Stimulated activated naive CD8-positive, alpha-beta T cell treated with anti-CD3 and anti-CD28 coated beads, Interleukin-15, amount 100 ng/mL, for 72 hours (primary cell): Measurements from ENCODE around the gene ITIH6.
"Not testable (repeated sequence)": the region's sequence is repeated elsewhere in the genome, so short reads cannot be mapped to it uniquely, and the experiment has no call there.

Source experiments
- ATAC-seq: fragments of 150-1000 bp; cut with Tn5 transposase; 2 replicates; pipeline ENCODE4 v1.10.0; 2021; ENCODE audit warnings: mild to moderate bottlenecking, moderate library complexity
- DNase-seq, 2 donors: peaks; one replicate each; pipeline ENCODE4 v3.0.0; 2021 to 2022
- H3K27ac Mint-ChIP-seq, 2 donors: one replicate each; pipeline ENCODE4 v1.8.0; 2022; ENCODE audit warnings: mild to moderate bottlenecking in 2 of 2, mixed read lengths in 2 of 2, moderate library complexity in 2 of 2
- H3K27me3 Mint-ChIP-seq: one replicate; pipeline ENCODE4 v1.8.0; 2022; ENCODE audit warnings: mixed read lengths
- H3K4me1 Mint-ChIP-seq: one replicate; pipeline ENCODE4 v1.8.0; 2022; ENCODE audit warnings: mild to moderate bottlenecking, mixed read lengths
- H3K4me3 Mint-ChIP-seq, 2 donors: one replicate each; pipeline ENCODE4 v1.8.0; 2022; ENCODE audit warnings: mild to moderate bottlenecking in 2 of 2, mixed read lengths in 2 of 2, moderate library complexity in 1 of 2
- H3K9me3 Mint-ChIP-seq, 2 donors: one replicate each; pipeline ENCODE4 v1.8.0; 2022; ENCODE audit warnings: mixed read lengths in 2 of 2

ITIH6 gene, protein sequence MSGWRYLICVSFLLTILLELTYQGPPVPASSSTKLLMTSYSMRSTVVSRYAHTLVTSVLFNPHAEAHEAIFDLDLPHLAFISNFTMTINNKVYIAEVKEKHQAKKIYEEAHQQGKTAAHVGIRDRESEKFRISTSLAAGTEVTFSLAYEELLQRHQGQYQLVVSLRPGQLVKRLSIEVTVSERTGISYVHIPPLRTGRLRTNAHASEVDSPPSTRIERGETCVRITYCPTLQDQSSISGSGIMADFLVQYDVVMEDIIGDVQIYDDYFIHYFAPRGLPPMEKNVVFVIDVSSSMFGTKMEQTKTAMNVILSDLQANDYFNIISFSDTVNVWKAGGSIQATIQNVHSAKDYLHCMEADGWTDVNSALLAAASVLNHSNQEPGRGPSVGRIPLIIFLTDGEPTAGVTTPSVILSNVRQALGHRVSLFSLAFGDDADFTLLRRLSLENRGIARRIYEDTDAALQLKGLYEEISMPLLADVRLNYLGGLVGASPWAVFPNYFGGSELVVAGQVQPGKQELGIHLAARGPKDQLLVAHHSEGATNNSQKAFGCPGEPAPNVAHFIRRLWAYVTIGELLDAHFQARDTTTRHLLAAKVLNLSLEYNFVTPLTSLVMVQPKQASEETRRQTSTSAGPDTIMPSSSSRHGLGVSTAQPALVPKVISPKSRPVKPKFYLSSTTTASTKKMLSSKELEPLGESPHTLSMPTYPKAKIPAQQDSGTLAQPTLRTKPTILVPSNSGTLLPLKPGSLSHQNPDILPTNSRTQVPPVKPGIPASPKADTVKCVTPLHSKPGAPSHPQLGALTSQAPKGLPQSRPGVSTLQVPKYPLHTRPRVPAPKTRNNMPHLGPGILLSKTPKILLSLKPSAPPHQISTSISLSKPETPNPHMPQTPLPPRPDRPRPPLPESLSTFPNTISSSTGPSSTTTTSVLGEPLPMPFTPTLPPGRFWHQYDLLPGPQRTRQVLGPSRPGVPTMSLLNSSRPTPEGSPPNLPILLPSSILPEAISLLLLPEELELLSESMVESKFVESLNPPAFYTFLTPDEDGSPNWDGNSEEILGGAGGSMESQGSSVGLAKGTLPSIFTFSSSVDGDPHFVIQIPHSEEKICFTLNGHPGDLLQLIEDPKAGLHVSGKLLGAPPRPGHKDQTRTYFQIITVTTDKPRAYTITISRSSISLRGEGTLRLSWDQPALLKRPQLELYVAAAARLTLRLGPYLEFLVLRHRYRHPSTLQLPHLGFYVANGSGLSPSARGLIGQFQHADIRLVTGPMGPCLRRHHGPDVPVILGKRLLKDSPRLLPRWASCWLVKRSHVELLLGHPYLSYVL

DNA sequence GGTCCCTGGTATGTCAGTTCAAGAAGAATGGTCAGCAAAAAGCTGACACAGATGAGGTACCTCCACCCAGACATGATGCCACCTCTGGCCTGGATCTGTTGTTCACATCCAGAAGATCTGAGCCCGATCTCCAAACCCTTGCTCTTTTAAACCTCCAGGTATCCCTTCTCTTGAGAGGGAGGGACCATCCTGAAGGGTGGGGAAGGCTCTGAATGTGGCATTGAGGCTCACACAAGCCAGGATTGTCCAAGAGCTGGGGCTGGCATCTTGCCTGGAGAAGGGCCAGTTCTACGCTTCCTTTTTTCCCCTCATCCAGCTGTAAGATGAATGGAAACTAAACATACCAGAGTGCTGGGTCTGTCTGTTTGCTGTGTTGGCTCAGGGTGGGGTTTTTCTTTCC, at the start of gene ITIH6:
ITIH6 (minus strand) TSS at position 119 of the 400 bp plus-strand sequence; CDS start at position 74, 45 bp downstream.
- Mint-ChIP-seq H3K27me3 (no peaks in the 10 kb centered on the region), H3K4me3 (no peak within 1 kb of the TSS), H3K4me1 (no peaks in the 10 kb centered on the region), H3K27ac (no peak within 1 kb of the TSS), H3K9me3 (no peaks in the 10 kb centered on the region)
- no peak for DNase-seq
- ATAC-seq: no peak

DNA sequence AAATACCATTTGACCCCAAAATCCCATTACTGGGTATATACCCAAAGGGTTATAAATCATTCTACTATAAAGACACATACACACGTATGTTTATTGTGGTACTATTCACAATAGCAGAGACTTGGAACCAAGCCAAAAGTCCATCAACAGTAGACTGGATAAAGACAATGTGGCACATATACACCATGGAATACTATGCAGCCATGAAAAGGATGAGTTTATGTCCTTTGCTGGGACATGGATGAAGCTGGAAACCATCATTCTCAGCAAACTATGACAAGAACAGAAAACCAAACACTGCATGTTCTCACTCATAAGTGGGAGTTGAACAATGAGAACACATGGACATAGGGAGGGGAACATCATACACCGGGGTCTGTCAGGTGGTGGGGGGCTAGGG, 49.6 kb upstream of the ITIH6 start:
- H3K27me3 Mint-ChIP-seq, H3K4me3 Mint-ChIP-seq, DNase-seq, H3K4me1 Mint-ChIP-seq, H3K9me3 Mint-ChIP-seq, H3K27ac Mint-ChIP-seq, ATAC-seq: not testable (repeated sequence)

DNA sequence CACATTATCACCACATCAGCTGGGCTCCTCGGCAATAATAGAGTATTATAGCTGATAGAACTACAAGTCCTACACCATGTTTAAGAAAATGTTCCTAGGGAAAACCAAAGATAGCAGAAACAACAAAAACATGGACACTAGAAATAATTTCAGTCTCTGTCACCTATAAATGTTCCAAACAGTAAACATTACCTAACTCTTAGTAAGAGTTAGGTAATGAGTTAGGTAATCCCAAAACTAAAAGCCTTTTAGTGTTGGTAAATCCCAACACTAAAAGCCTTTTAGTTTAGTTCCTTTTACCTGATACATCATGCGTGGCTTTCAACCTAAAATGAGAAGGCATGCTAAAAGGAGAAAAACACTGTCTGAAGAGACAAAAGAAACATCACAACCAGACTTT, 45.0 kb upstream of the ITIH6 start:
- H3K9me3 Mint-ChIP-seq: no peaks in the 10 kb centered on the region
- ATAC-seq: no peak
- no peaks in the 10 kb centered on the region for H3K4me1 Mint-ChIP-seq
- no peak overlapping the region for H3K27ac Mint-ChIP-seq
- H3K4me3 Mint-ChIP-seq: no peak overlapping the region
- H3K27me3 Mint-ChIP-seq: no peaks in the 10 kb centered on the region
- no peak for DNase-seq

DNA sequence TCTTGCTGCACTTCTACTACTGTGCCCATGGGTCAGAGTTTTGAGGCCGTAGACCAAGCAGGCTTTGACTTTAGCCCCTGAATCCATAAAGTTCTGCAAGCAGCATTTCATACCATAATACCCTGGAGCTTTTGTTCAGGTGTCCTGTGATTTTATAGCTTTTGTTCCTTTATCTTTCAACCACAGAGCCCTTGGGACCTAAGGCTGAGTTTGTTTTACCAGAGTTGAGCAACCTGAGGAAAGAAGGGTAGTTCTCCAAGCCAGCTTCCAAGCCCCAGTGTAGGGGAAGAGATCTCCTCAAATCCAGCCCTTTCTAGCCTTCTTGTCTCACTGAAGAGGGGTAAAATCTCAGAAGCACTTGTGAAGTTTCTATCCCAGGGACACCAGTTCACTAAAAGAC, 44.6 kb upstream of the ITIH6 start:
- ATAC-seq: no peak
- H3K27ac Mint-ChIP-seq: no peak overlapping the region
- no peaks in the 10 kb centered on the region for H3K4me1 Mint-ChIP-seq
- no peak overlapping the region for H3K4me3 Mint-ChIP-seq
- H3K27me3 Mint-ChIP-seq: no peaks in the 10 kb centered on the region
- no peak for DNase-seq
- H3K9me3 Mint-ChIP-seq: no peaks in the 10 kb centered on the region

DNA sequence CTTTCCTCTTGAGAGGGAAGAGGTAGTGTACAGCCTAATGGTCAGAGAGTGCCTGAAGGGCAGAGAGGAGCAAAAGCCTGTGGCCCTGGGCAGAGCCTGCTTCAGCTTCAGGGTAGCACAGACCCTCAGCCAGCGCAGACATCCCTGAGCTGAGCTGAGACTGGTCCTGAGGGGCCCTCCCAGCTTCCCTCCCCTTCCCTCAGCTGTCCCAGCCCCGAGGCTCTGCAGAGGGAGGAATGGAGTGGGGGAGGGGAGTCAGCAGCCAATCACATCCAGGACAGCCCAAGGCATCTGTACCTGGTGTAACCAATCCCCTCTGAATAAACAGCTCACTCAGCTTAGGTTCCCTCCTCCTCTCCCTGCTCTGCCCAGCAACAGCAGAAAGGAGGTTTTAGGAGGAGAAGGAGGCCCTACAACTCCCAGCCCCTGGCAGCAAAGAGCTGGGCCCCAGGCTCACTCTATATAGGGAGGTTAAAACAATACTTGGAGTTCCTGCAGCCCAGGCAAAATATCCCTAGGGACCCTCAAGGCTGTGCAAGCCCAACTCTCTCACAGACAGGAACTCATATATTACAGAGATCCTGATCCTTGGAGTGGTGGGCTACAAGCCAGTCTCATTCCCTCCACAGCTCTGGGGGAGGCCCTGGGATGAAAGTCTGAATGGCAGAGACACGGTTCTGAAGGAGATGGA, 43.3 kb upstream of the ITIH6 start:
- not testable (repeated sequence) for H3K27ac Mint-ChIP-seq, ATAC-seq, H3K4me3 Mint-ChIP-seq, H3K4me1 Mint-ChIP-seq, H3K27me3 Mint-ChIP-seq, H3K9me3 Mint-ChIP-seq, DNase-seq

DNA sequence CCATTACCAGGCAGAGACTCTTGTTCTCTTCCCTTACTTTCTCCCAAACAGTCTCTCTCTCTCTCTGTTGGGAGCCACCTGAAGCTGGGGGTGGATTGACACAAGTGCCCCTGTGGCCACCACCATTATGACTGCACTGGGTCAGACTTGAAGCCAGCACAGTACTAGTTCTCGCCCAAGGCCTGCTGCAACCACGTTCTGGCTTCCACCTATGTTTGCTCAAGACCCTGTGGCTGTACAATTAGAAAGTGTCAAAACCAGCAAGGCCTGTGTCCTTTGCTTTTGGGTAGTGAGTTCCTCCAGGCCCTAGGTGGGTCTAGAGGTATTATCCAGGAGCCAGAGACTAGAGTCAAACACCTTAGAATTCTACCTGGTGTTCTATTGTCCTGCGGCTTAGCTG, 40.5 kb upstream of the ITIH6 start:
- Mint-ChIP-seq H3K9me3 (no peaks in the 10 kb centered on the region), H3K27me3 (no peaks in the 10 kb centered on the region)

DNA sequence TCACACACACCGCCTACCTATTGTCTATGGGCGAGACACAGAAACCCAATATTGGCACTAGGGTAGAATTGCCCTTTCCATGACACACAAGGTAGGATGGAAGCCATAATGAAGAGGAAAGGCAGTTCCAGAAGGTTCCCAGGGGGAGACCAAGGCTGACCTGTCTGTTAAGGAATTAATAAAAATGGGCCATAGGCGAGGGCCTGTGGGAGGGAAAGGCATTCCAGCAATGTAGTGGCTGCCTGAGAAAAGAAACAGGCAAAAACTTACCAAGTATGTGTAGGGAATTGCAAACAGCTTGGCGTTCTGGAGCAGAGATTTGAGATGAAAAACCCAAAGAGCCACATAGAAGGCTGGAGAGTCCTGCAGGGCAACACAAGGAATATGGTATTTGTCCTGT, 28.5 kb upstream of the ITIH6 start:
- ATAC-seq (no peak), DNase-seq (no peak)
- Mint-ChIP-seq H3K27ac (no peak overlapping the region), H3K4me1 (peaks cover 5% of the 10 kb centered on the region), H3K27me3 (no peaks in the 10 kb centered on the region), H3K4me3 (no peak overlapping the region), H3K9me3 (no peaks in the 10 kb centered on the region)

More for the DNA sequence above, 40.5 kb upstream of the ITIH6 start:
- DNase-seq (no peak), ATAC-seq (no peak)
- Mint-ChIP-seq H3K4me1 (no peaks in the 10 kb centered on the region), H3K4me3 (no peak overlapping the region), H3K27ac (no peak overlapping the region)

DNA sequence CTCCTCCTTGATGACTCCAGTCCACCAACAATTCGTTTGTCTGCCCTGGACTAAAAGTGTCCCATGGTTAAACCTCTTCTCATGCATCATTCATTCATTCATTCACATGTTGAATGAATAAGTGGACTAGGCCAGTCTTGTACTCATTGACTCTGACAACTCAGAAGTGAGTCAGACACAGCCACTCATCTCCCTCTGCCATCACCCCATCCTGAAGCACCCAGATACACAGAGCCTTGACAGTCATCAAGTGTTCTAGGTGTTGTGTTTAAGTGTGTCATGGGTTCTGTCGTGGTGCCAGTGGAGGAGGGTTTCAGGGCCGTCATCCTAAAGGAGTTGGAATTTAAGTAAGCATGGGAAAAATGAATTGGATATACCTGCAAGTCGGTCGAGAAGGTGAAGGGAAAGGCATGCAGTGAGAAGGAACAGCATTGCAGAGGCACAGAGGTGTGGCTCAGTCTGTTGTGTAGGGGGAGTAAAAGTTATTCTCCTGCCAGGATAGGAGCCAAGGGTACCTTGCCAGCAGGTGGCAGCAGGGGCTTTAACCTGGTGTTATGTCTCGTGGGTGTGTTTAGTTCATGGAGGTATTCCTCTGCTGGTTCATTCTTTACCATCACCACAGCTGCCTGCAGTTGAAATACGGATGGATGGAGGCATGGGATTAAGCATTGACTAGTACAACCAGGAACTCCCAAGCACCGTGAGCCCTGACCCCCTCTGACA, 27.8 kb upstream of the ITIH6 start:
- no peaks in the 10 kb centered on the region for H3K9me3 Mint-ChIP-seq
- ATAC-seq (peak; percentile 60), DNase-seq (peak in 1 of 2 donors; percentile 12)
- H3K27me3 Mint-ChIP-seq: no peaks in the 10 kb centered on the region
- H3K4me3 Mint-ChIP-seq: no peak overlapping the region
- peaks cover 5% of the 10 kb centered on the region for H3K4me1 Mint-ChIP-seq
- H3K27ac Mint-ChIP-seq: peak overlapping the region; percentile 27 to 83

DNA sequence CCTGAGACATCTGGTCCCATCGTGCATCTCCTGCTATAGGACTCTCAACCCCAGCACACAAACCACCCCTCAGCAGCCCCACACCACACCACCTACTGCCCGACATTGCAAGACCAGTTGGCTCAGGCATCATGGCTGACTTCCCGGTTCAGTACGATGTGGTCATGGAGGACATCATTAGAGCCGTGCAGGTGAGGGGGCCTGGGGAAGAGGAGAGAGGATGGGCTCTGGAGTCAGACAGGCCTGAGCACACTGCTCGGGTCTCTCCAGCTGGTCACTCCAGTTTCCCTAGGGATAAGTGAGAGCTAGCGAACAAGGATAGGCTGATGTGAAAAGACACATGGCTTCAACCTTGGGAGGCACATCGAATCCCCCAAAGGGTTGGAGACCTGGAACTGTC, 26.7 kb upstream of the ITIH6 start:
- Mint-ChIP-seq H3K27me3 (no peaks in the 10 kb centered on the region), H3K4me1 (peaks cover 5% of the 10 kb centered on the region), H3K27ac (no peak overlapping the region), H3K9me3 (no peaks in the 10 kb centered on the region), H3K4me3 (no peak overlapping the region)
- no peak for ATAC-seq
- no peak for DNase-seq

DNA sequence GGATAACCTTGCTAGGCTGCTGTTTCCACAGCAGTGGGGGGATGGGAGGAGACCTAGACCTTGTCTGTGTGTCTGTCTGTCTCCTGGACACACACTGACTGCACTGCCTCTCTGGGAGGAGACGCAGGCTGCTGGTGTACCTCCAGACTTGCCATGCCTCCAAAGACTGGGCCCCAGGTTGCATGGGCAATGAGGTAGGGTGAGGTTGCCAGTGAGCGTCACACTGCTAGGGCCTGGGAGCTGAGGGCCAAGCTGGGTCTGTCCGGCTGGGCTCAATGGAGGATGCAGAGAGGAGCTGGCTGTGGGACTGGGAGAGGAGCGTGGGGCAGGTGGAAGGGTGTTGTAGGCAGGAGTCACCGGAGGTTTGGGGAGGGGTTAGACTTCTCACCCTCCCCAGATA, 26.1 kb upstream of the ITIH6 start:
- Mint-ChIP-seq H3K27me3 (no peaks in the 10 kb centered on the region), H3K4me1 (peaks cover 5% of the 10 kb centered on the region), H3K27ac (peak overlapping the region in 1 of 2 donors; percentile 48)

DNA sequence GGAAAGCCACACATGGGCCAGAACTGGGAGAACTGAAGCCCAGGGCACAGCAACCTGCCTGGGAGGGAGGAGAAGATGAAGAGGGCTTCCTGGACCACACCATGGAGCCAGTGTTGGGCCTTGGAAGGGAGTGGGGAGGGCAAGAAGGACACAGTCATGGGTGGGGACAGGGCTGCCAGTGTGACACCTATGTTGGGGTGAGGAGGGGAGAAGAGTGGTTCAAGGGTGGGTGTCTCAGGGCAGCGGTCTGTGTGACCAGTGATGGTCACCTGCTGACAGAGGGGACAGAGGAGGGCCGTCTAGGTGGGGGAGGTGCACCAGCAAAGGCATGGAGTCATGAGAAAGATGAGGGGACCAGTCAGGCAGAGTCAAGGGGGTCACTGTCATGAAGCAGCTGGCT, 23.3 kb upstream of the ITIH6 start:
- ATAC-seq: no peak
- peaks cover 2% of the 10 kb centered on the region for H3K4me1 Mint-ChIP-seq

More for the DNA sequence above, 26.1 kb upstream of the ITIH6 start:
- no peak overlapping the region for H3K4me3 Mint-ChIP-seq
- no peak for DNase-seq
- no peaks in the 10 kb centered on the region for H3K9me3 Mint-ChIP-seq
- no peak for ATAC-seq

DNA sequence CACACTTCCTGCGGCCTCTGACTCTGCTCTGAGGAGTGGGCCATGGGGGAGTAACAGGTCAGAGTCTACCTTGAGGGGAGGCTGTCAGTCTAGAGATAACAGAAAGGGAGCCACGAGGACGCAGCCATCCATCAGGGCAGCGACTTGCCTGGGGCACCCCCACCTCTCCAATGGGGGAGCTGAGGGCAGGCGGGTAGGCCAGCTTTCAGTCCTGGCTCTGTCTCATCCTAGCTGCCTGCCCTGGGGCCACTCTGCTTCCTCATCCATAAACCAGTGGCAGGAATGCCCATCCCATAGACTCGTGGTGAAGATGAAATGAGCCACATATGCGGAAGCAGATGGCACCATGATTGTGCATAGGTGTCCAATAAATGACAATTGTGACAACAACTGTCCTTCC, 22.7 kb upstream of the ITIH6 start:
- no peaks in the 10 kb centered on the region for H3K27me3 Mint-ChIP-seq
- no peaks in the 10 kb centered on the region for H3K4me1 Mint-ChIP-seq
- H3K9me3 Mint-ChIP-seq: no peaks in the 10 kb centered on the region
- no peak for ATAC-seq
- no peak for DNase-seq
- no peak overlapping the region for H3K4me3 Mint-ChIP-seq
- no peak overlapping the region for H3K27ac Mint-ChIP-seq

More for the DNA sequence above, 23.3 kb upstream of the ITIH6 start:
- Mint-ChIP-seq H3K27ac (no peak overlapping the region), H3K9me3 (no peaks in the 10 kb centered on the region), H3K27me3 (no peaks in the 10 kb centered on the region), H3K4me3 (no peak overlapping the region)
- DNase-seq: no peak

DNA sequence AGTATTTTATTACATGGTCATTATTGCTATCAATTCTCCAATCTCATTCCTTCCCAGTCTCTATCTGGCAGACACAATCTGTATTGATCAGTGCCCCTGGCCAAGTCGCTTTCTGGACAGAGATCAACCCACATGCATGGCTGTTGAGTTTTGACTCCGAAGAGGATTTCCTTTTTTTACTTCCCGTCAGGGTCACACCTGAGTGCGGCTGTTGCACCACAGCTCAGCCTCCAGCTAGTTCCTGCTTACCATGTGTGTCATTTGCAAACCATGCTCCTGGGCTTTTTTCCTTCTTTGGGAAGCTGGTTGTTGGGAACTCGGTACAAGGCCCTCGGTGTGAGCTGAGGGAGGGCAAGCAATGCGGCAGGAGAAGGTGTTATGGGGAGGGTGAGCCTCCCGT, 21.1 kb upstream of the ITIH6 start:
- ATAC-seq (no peak), DNase-seq (no peak)
- Mint-ChIP-seq H3K27me3 (no peaks in the 10 kb centered on the region), H3K9me3 (no peaks in the 10 kb centered on the region), H3K4me1 (no peaks in the 10 kb centered on the region), H3K27ac (no peak overlapping the region), H3K4me3 (no peak overlapping the region)

DNA sequence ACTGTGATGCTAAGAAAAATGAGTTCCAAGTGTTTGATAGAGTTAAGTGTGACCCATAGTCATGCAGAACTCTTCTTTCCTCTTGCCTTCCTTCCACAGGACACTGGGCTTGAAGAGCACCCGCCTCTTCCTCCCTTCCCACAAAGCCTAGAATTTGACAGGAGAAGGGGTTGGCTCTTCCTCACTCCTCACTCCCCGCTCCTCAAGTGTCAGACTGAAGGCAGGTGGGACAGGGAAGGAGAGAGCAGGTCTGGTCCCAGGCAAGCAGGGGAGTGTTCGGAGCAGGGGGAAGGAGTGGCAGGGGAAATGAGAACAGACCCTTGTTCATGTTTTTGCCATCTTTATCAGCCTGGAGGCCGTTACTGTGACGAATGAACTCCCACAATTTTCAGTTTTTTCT, 20.2 kb upstream of the ITIH6 start:
- ATAC-seq (no peak), DNase-seq (no peak)
- H3K9me3 Mint-ChIP-seq: no peaks in the 10 kb centered on the region
- H3K27me3 Mint-ChIP-seq: no peaks in the 10 kb centered on the region
- no peak overlapping the region for H3K4me3 Mint-ChIP-seq
- no peak overlapping the region for H3K27ac Mint-ChIP-seq
- no peaks in the 10 kb centered on the region for H3K4me1 Mint-ChIP-seq
